Measurements from ENCODE around the gene HAO2. TPM values are rescaled to one million over a fixed set of nuclear protein-coding genes. Genes with fewer than 3 reads are reported as not detected.

Gene HAO2
- total RNA-seq, 4 donors from 2014 or later: 2.2 to 6.8 (median 5.0) TPM

DNA sequence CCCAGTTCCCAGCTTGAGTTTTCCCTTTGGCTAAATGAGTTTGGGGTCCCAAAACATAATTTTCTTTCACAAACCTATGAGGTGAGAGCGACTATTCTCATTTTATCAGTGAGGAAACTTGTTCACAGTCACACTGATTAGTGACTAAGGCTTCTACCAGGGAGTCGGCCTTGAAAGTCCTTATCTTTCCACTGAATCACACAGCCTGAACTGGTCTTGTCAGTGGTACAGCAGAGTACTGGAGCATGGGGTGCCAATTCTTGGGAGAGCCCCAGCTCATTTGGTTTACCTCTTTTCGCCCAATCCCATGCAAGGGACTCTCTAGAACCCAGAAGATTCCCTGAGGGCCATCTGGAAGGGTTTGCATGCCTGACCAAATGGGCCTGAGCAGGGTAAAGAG is 63.3 kb downstream of the HAO2 start:
- no peak overlapping the region for H3K27ac ChIP-seq
- TF ChIP-seq, protein P1, sequence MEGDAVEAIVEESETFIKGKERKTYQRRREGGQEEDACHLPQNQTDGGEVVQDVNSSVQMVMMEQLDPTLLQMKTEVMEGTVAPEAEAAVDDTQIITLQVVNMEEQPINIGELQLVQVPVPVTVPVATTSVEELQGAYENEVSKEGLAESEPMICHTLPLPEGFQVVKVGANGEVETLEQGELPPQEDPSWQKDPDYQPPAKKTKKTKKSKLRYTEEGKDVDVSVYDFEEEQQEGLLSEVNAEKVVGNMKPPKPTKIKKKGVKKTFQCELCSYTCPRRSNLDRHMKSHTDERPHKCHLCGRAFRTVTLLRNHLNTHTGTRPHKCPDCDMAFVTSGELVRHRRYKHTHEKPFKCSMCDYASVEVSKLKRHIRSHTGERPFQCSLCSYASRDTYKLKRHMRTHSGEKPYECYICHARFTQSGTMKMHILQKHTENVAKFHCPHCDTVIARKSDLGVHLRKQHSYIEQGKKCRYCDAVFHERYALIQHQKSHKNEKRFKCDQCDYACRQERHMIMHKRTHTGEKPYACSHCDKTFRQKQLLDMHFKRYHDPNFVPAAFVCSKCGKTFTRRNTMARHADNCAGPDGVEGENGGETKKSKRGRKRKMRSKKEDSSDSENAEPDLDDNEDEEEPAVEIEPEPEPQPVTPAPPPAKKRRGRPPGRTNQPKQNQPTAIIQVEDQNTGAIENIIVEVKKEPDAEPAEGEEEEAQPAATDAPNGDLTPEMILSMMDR (IDR thresholded peaks at IDR 0.05): no peak
- TF ChIP-seq EP300 (IDR thresholded peaks at IDR 0.05): no peak
- no peak for TF ChIP-seq POLR2A (IDR thresholded peaks at IDR 0.05)
- TF ChIP-seq POLR2AphosphoS5 (IDR thresholded peaks at IDR 0.05): no peak
- no peaks in the 10 kb centered on the region for H3K27me3 ChIP-seq
- H3K9me3 ChIP-seq: no peaks in the 10 kb centered on the region
- 59% methylated on average over 3 of the region's 3 CpGs for WGBS
- no peaks in the 10 kb centered on the region for H3K4me1 ChIP-seq
- H3K36me3 ChIP-seq: no peaks in the 10 kb centered on the region
- DNase-seq (ENCODE audit: low spot score in 2 of 2): no peak
- H3K4me3 ChIP-seq: no peak overlapping the region

DNA sequence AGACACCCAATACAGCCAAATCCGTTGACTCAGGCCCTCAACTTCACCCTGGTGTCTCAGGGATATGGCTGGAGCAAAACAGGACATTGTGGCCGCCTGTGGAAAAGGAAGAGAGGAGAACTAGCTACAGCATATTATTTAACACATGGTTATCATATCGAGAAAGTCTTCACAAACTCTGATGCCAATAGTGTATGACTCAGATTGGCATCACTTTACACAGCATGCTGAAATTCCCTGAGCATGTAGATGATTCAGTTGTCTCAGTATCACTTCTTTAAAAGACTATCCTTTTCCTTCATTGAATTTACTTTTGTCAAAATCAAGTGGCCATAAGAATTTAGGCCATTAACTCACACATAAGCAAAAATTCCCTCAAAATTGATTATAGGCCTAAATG is 66.5 kb downstream of the HAO2 start:
- TF ChIP-seq, protein P1 (IDR thresholded peaks at IDR 0.05): no peak
- TF ChIP-seq EP300 (IDR thresholded peaks at IDR 0.05) (no peak), POLR2AphosphoS5 (IDR thresholded peaks at IDR 0.05) (no peak), POLR2A (IDR thresholded peaks at IDR 0.05) (no peak)
- WGBS: 83% methylated on average over 3 of the region's 3 CpGs

DNA sequence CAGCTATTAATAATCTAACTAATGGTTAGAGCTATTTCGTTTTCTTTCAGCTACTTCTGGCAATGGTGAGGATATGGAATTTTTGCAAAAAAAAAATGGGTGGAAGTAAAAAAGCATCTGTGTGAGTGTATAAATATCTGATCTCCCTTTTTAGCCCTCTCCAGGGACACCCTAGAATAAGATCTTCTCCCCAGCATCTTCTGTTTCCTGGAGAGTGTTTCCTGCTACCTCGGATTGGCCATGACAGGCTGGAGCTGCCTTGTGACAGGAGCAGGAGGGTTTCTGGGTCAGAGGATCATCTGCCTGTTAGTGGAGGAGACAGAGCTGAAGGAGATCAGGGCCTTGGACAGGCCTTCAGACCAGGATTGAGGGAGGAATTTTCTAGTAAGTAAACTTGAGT is 70.2 kb downstream of the HAO2 start:
- no peaks in the 10 kb centered on the region for H3K9me3 ChIP-seq
- no peak overlapping the region for H3K4me3 ChIP-seq
- no peak overlapping the region for H3K27ac ChIP-seq
- H3K36me3 ChIP-seq: no peaks in the 10 kb centered on the region
- no peak for TF ChIP-seq POLR2A (IDR thresholded peaks at IDR 0.05)
- TF ChIP-seq, protein P1 (IDR thresholded peaks at IDR 0.05): no peak
- TF ChIP-seq POLR2AphosphoS5 (IDR thresholded peaks at IDR 0.05): no peak
- no peak for TF ChIP-seq EP300 (IDR thresholded peaks at IDR 0.05)
- no peak for DNase-seq (ENCODE audit: low spot score in 2 of 2)
- no peaks in the 10 kb centered on the region for H3K27me3 ChIP-seq
- WGBS: 70% methylated on average over 2 of the region's 2 CpGs
- no peaks in the 10 kb centered on the region for H3K4me1 ChIP-seq

More for the DNA sequence above, 66.5 kb downstream of the HAO2 start:
- no peaks in the 10 kb centered on the region for H3K36me3 ChIP-seq
- no peak for DNase-seq (ENCODE audit: low spot score in 2 of 2)
- H3K27me3 ChIP-seq: no peaks in the 10 kb centered on the region
- no peak overlapping the region for H3K27ac ChIP-seq
- no peaks in the 10 kb centered on the region for H3K4me1 ChIP-seq
- H3K4me3 ChIP-seq: no peak overlapping the region
- H3K9me3 ChIP-seq: no peaks in the 10 kb centered on the region

DNA sequence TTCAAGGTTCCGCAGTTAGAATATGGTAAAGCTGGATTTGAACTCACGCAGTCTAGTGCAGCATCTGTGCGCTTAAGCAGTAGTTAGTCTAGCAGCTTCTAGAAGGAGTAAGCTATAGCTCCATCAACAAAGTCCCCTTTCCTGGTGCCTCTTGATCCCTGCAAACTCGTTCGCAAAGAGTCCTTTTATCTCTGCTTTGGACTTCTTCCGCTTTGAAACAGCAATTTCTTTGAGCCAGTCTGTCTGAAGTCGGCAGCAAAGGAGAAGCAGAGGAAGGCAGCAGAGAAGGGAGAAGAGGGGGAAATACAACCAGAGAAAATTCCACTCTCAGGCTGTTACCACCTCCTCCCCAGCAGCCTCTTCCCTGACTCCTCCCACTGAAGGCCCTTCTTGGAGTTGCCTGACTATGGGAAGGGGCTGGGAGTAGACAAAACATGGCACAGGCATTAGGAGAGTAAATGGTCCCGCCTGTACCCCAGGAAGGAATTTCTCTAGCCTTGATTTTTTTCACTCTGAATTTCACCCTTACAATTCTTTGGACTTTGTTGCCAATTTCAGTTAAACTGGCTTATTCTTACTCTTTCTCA is 72.2 kb downstream of the HAO2 start:
- no peaks in the 10 kb centered on the region for H3K36me3 ChIP-seq
- H3K4me1 ChIP-seq: no peaks in the 10 kb centered on the region
- TF ChIP-seq POLR2AphosphoS5 (IDR thresholded peaks at IDR 0.05) (no peak), POLR2A (IDR thresholded peaks at IDR 0.05) (no peak), EP300 (IDR thresholded peaks at IDR 0.05) (no peak)
- TF ChIP-seq, protein P1 (IDR thresholded peaks at IDR 0.05): no peak
- H3K27ac ChIP-seq: no peak overlapping the region
- DNase-seq (ENCODE audit: low spot score in 2 of 2): no peak
- no peaks in the 10 kb centered on the region for H3K27me3 ChIP-seq
- H3K4me3 ChIP-seq: no peak overlapping the region
- WGBS: 64% methylated on average over 8 of the region's 8 CpGs
- H3K9me3 ChIP-seq: no peaks in the 10 kb centered on the region

DNA sequence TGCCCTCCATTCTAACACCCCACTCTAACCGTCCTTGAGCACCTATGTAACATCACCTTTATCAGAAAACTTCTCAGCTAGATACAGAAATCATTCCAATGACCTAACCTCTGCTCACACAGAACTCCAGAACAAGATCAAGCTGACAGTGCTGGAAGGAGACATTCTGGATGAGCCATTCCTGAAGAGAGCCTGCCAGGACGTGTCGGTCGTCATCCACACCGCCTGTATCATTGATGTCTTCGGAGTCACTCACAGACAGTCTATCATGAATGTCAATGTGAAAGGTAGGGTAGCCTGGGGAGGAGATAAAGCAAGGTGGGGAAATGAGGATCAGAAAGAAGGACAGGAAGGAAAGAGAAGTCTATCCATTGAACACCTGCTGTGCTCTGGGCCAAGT is 74.2 kb downstream of the HAO2 start:
- TF ChIP-seq POLR2A (IDR thresholded peaks at IDR 0.05): no peak
- no peak for TF ChIP-seq EP300 (IDR thresholded peaks at IDR 0.05)
- TF ChIP-seq, protein P1 (IDR thresholded peaks at IDR 0.05): no peak
- TF ChIP-seq POLR2AphosphoS5 (IDR thresholded peaks at IDR 0.05): no peak
- no peak overlapping the region for H3K27ac ChIP-seq
- no peaks in the 10 kb centered on the region for H3K27me3 ChIP-seq
- WGBS: 65% methylated on average over 6 of the region's 6 CpGs
- no peaks in the 10 kb centered on the region for H3K4me1 ChIP-seq
- H3K4me3 ChIP-seq: no peak overlapping the region
- H3K9me3 ChIP-seq: no peaks in the 10 kb centered on the region
- H3K36me3 ChIP-seq: no peaks in the 10 kb centered on the region
- no peak for DNase-seq (ENCODE audit: low spot score in 2 of 2)

Other genes starting within 250 kb of the HAO2 start
- gene WARS2, start 228.1 kb upstream of the HAO2 start, total RNA-seq: 10 to 100 TPM; 13.3 to 28.1 (median 16.2) TPM
- under 1 TPM in 1 of 4 donors, not detected in 3; 0.72 TPM for gene HSD3B2, start 46.4 kb downstream of the HAO2 start, total RNA-seq
- gene HSD3B1, start 138.4 kb downstream of the HAO2 start, total RNA-seq: 10 to 100 TPM in 1 of 4 donors, 1 to 10 TPM in 3; 2.9 to 20.1 (median 5.6) TPM